Fibroblast of peridontal ligament (primary cell): ENCODE data around the gene G3BP1.
"Not testable (repeated sequence)": the region's sequence is repeated elsewhere in the genome, so short reads cannot be mapped to it uniquely, and the experiment has no call there.

ENCODE experiments used
- DNase-seq: peaks from one replicate; pipeline ENCODE4 v3.0.0-alpha.2; 2010; ENCODE audit errors: extremely low read depth

The G3BP1 gene

DNA sequence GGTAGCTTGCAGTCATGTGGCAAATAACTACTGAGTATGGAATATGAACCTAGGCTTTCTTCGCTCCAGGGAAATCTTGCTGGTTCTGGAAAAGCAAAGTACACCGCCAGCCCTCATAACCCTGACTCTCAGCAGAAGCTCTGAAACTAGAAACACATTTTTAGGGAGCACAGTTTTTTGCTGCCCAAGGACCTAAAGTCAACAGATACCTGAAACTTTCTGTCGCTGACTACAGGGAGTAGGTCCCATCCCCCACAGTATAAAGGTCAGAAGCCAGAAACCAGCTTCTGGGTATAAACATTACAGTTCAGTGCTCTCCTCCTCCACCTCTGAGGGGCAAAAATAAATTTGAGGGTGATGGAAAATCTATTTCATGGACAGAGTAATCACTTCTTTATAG, 16.4 kb upstream of the G3BP1 start:
- DNase-seq: no peak

DNA sequence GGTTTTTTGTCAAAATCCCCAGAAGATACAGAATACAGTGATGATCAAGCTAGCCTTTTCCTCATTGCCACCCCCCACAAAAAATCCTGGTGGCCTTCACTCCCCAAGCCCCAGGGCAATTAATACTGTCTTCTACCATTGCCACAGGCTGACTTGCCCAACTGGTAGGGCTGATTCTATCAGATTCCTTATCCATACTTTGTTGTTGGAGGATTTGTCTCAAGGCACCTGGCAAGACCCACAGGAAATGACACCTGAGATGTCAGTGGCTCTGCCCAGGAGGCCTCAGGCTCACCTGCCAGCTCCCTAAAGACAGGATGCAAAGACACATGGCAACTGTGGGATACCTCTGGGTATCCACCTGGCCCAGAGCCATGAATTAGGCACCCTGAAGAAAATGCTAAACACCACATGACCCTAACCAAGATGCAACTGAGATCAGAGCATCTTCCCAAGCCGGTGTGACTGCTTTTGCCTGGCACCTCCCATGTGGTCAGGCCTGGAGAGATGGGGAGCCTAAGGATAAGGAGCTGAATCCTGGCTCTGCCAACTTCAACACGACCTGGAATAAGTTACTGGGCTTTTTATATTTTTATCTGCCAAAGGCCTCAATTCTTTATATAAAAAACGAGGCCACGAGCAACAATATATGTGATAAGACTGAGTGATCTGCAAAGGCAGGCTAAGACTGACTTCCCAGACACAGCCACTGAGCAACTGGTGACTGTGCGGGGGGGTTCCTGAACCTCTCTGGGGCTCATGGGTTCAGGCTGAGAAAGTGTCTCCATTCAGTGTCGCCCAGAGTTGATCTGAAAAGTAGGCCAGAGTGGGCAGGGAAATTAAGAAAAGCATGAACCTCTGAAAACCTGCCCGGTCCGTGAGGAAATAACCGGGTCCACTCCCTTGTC, 14.3 kb upstream of the G3BP1 start:
- DNase-seq: no peak

DNA sequence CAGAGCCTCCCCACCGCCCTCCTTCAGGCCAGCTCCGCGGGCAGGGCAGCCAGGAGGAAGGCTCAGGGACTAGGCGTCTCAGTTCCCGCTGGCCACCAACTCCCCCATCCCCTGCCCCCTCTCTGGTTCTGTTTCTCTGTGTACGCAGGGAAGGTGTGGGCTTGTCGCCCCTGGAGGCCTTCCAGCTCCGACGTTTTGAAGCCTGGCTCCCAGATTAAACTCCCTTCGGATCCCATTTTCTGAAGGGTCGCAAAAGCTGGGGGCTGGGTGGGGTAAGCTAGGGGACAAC, 13.7 kb upstream of the G3BP1 start:
- DNase-seq: no peak

GRCh38 chr5:151758430-151759241, 13.1 kb upstream of the G3BP1 start, which contains the start of gene ATOX1:
ATOX1 (minus strand) TSS chr5:151758631; CDS start chr5:151758551, 80 bp downstream.
- peak; percentile 76 for DNase-seq

DNA sequence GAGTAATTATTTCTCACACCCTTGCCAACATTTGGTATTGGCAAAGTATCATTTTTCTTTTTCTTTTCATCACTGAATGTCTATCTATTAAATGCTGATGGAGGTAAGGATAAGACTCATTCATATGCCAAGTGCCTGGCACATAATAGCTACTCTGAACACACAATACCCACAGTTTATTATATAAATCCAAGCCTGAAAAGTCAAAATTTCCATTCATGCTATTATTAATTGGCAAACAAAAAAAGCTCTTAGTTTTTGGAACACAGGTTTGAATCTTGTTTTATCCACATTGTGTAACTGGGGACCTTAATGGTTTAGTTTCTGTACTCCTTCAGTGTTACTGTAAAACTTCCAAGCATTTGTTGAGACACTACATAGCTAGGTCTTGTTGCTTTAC, 7.0 kb upstream of the G3BP1 start:
- no peak for DNase-seq

GRCh38 chr5:151766975-151767374, 4.8 kb upstream of the G3BP1 start:
- DNase-seq: no peak

- DNase-seq: peak; percentile 83
Observed at GRCh38 chr5:151770383-151771258, 1.1 kb upstream of the G3BP1 start.

DNA sequence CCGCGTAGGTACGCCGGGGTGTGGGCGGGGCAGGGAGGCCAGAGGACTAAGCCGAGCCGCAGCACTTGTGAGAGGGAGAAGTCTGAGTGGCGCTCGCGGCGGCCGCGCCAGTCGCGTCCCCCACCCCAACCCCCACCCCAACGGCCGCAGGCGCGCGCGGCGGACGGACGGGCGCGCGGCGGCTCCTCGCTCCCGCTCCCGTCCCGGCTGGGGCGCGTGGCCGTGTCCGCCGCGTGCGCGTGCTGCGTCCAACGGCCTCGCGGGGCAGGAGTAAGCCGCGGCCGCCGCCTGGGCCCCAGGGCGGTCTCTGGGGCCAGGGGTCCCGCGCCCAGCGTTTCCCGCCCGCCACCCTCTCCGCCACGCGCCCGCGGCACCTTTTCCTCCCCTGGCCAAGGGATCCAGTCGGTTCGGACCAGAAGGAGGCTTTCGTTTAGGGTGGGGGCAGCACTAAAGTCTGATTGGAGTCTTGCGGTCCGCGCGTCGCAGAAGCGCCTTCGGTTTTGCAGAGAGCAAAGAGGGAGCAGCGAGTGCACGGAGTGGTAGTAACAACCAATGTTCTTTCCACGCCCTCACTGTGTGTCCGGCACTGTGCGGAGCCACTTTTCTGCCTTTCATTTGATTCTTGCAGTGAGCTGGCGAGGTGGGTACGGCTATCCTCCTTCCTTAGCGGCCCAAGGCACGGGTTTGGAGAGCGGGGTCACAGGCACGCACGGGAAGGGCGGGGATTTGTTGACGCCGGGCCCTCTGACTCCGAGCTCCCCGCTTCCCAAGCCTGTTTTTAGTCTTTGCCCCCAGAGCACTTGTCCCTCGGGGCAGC, 483 bp downstream of the G3BP1 start:
- peak; percentile 25 for DNase-seq

DNA sequence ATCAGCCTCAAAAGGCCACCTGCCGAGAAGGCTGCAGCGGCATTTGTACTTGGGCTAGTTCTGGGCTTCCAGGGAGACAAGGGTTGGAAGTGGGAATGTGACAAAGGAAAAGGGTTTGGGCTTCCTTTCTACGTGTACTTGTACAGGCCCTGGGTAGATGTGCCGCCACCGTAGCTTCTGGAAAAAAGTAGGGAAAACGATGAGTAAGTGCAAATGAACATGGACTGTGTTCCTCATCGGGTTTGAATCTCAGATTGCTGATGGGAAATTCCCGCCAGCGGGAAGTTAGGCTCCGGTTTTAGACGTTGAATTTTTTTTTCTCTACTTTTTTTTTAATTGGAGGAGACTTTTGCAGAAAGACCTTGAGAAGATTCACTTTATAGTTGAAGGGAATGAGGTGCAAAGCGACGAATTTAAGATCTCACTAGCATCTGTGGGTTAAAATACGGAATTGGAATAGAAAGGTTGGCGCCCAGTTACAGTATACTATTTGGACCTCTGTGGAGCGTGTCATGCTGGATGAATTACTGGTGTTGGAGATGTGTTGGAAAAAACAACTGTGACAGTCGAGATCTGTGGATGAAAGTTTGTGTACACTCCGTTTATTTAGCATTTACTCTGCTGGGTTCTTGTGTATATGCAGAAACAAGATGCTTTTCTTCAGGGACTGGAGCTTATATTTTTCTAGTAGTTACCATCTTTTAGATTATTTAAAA, 1.2 kb downstream of the G3BP1 start:
- peak; percentile 40 for DNase-seq

DNA sequence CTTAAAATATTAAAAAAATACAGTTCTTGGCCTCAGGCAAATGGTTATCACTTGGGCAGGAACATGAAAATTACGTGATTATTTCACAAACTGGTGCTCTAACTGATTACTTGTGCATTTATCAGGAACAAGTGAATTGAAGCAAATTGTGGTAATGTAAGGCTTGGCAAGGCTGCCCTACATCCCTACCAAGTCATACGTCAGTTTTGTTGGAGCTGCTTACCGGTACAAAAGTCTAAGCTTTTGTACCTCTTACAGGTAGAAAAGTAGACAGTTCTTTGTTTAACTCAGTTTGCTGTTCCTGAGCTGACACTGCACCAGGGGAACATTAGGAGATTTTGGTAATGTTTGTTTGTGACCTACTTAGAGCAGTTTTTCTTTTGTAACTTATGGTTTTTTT, 2.2 kb downstream of the G3BP1 start:
- DNase-seq: peak; percentile 16

GRCh38 chr5:151775025-151775606, 3.4 kb downstream of the G3BP1 start:
- no peak for DNase-seq

DNA sequence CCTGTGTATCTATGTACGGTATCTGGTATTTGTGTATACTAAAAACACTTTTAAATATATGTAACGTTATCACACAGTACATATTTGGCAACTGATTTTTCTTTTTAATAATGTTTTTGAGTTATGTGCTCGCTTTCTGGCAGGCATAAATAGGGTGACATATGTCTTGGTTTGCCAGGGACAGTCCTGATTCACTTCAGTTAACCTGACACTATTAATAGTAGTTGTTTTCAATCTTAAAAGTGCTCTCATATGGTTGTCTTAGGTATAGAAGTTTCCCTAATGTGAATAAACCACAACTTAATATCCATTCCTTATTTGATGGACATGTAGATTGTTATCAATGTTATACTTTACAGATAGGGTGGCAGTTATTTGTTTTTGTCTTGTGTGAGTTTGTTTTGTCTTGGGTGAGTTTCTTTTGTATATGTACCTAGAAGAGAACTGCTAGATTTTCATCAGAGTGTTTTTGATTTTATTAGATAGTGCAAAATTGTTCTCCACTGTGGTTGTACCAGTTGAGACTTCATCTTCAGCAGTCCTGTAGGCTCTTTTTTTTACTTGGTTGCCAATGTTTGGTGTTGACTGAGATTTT, 7.9 kb downstream of the G3BP1 start:
- no peak for DNase-seq

- no peak for DNase-seq
Observed at GRCh38 chr5:151780348-151780747, 8.6 kb downstream of the G3BP1 start.

- DNase-seq: peak; percentile 15
Observed at GRCh38 chr5:151781201-151781600, 9.4 kb downstream of the G3BP1 start.

DNA sequence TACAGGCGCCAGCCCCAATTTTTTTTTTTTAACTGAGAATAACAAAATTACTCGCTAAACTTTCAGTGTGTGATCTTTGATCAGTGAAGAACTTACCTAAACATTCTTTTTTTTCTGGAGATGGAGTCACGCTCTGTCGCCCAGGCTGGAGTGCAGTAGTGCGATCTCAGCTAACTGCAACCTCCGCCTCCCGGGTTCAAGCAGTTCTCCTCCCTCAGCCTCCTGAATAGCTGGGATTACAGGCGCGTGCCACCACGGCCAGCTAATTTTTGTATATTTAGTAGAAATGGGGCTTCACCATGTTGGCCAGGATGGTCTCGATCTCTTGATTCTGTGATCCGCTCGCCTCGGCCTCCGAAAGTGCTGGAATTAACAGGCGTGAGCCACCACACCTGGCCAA, 11.9 kb downstream of the G3BP1 start:
- not testable (repeated sequence) for DNase-seq

DNA sequence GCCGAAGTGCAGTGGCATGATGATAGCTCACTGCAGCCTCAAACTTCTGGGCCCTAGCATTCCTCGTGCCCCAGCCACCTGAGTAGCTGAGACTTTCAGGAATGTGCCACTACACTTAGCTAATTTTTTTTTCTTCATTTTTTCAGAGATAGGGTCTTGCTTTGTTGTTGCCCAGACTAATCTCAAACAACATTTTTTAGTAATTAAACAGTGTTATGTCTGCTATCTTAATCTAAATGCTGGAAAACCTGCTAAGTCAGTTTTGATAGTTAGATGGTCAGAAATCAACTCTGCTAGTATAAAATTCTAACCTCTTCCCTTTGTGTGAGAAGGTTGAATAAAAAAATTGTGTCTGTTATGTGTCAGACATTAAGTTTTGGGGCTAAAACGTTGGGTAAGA, 12.4 kb downstream of the G3BP1 start:
- no peak for DNase-seq

- DNase-seq: no peak
Observed at GRCh38 chr5:151786468-151786867, 14.7 kb downstream of the G3BP1 start.

DNA sequence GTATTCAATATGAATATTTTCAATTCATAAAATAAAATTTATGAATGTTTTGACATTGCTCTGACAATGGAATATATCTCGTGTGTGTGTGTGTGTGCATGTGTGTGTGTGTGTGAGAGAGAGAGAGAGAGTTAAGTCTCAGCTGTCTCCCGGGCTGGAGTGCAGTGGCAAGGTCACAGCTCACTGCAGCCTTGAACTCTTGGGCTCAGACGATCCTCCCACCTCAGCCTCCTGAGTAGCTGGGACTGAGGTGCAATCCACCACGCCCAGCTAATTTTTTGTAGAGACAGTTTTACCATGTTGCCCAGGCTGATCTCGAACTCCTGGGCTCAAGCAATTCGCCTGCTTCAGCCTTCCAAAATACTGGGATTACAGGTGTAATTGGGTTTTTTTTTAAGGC, 16.1 kb downstream of the G3BP1 start:
- no peak for DNase-seq

- DNase-seq: no peak
Observed at GRCh38 chr5:151793358-151793757, 21.6 kb downstream of the G3BP1 start.

- DNase-seq: no peak
Observed at GRCh38 chr5:151795426-151795825, 23.7 kb downstream of the G3BP1 start.
